HG03575 (cell line): ENCODE data around the gene NPR3.

ENCODE experiments used
- ATAC-seq: cut with Tn5 transposase; IDR thresholded peaks from one replicate; pipeline ENCODE4 v1.9.1; 2021; ENCODE audit not compliant: unreplicated experiment, insufficient number of reproducible peaks, low FRiP score; ENCODE audit errors: extremely low read depth

Gene NPR3

DNA sequence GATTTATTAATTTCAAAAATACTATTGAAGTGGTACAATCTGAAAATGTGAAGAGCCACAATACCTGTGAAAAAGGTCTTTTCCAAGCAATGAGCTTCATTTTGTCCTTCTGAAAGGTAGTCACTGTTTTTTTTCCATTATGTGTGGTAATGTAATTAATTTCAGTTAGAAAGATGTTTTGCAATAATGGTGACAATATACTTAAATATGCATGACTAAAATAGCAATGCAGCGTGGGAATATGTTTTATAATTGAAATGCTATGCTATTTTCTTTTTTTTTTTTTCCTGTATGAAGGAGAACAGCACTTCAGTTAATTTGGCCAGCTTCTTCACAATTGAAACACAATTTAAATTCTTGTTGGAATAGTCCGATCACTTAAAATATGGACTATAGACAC, 41.9 kb downstream of the NPR3 start:
- ATAC-seq, result no peak

DNA sequence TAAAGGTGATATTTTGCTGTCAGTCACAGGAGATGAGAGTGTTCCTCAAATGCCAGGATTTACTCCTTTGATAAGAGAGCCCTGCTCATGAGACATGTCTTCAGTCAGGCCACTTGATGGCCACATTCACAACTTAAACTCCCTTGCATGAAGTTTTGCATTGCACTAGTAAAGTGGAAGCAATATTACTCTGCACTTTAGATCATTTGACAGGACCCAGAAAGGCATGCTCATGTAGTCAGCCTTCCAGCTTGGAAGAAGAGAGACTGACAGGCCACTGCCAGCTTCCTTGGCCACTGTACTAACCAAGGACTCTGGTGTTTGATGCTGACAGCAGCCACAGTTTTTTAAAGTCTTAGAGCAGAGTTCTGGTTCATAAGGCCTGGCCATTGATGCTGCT, 42.6 kb downstream of the NPR3 start:
- no peak for ATAC-seq

DNA sequence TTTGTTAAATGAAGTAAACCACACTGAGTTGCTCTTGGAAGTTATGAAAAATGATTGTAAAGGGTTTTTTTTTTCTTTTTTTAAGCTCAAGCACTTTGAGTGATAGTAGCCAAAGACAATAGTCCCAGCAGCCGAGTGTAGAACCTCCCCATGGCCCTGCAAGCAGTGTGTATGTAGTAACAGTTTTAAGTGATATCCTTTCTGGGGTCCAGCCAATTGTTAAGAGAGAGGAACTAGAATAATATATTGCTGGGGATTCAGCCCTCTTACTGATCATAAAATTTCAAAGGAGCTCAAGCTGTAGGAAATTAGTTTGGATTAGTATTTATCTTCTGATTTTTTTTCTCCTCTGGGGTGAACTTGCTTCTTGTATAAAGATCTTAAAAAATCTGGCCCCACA, 43.2 kb downstream of the NPR3 start:
- ATAC-seq, result no peak

DNA sequence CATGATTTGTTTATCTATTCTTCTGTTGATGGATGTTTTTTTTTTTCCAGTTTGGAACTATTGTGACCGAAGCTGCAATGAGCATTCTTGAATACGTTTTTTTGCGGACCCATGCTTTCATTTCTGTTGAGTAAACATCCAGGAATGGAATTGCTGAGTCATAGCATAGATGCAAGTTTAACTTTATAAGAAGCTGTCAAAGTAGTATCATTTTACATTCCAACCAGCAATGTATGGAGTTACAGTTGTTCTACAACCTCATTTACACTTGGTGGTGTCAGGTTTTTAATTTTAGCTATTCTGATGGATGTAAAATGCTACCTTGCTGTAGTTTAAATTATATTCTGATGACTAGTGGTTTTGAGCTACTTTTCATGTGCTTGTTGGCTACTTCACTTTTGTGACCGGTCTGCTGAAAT, 49.0 kb downstream of the NPR3 start:
- ATAC-seq, result no peak

DNA sequence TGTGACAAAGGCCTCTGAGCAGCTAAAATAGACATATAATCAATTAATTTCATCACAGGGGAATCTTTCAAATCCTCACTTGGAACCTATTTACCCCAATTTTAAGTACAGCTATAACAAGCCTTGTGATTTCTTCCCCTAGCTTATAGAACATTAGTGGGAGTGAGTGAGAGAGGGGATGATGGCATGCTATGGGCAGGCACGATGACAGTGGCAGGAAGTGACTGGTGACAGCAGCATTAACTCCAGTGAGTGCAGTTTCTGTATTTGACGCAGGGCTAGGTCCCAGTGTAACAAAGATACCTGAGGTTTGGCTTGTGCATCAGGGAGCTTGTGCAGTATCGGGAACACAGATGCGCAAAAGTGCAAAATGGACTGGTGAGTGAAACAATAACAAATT, 54.1 kb downstream of the NPR3 start:
- ATAC-seq, result no peak

DNA sequence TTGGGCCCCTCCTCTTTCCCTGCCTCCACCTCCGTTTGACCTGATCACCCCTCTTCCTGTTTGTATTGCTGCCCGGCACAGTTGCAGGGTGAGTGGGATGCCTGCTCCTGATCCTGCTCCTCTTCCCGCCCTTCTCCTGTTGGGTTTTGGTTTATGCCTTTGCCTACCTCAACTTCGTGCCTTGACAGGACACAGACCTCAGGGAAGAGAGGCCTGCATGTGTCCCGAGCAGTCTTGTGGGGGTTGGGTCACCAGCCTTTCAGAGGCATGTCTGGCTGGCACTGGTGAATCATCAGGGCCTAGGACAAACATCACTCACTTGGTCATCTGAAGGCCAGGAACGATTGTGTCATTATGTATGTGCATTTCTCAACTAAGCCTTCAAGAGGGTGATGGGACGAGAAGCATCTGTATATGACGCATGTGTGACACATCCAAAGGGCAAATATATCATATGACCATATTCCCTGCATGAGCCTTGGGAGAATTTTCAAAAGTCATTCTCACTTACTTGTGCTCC, 56.9 kb downstream of the NPR3 start:
- no peak for ATAC-seq

DNA sequence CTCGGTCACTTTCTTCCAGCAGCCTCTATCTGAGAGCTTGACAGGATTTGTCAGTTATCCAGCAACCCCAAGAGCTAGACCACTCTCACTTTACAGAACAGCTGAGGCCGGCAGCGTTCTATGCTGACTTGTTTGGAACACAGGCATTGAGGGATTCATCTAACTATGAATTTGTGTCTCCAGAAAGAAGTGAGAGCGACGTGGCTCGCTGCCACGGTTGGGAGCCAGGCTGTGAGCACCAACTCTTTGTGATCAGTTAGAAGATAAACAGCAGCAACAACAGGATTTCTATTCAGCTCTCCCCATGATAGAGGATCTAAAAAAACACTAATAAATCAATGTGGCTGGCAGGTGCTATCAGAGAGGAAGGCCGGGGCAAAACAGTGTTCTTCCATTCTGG, 58.6 kb downstream of the NPR3 start:
- ATAC-seq, result no peak

DNA sequence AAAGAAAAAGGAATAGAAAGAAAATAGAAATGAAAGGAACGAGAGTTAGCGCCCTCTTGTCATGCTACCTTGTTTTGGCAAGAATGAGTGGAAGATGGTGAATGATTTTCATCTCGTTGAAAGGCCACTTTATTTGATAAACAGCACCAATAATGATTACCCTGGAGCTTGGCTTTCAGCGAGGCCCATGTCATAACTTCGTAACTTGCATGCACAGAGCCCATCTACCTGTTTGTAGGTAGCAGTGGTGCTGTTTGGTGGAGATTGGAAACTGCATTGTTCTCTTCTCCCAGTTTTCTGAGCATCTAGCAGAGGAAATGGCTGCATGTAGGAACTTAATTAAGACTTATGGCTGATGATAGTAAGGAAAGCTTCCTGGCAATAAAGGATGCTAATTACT, 59.3 kb downstream of the NPR3 start:
- ATAC-seq, result no peak

DNA sequence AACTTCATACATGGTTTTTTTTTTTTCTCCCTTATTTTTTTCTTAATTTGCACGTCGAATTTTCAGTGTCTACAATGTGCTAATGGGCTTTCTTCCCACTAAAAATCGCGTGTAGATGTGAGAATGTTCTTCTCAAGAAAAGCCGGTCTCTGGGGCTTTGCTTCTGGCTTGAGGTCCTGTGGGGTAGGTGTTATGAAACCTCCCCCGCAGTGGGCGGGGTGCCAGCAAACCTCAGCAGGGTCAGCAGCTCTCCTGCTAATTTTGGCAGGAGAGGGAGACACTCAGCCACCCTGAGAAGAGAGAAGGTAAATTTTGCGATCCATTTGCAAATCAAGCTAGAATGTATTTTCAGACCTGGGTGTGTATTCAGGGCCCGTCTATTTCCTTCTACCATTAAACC, 59.9 kb downstream of the NPR3 start:
- ATAC-seq, result no peak

DNA sequence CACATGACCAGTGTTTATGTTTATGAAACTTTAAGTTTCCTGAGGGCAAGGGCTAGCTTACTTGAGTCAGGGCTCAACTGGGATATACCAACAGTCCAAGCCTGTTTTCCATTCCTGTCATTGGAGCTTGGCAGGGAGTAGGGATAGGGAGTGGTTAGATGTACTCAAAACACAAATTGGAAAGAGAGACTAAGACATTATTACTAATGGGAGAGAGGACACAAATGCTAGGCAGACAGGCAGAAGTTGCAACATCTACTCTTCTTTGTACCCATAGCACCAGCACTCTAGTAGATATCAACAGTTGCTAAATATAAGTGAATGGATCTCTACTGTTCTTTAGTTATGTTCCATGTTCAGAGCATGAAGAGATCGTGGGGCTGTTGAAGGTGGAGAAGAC, 62.8 kb downstream of the NPR3 start:
- no peak for ATAC-seq

DNA sequence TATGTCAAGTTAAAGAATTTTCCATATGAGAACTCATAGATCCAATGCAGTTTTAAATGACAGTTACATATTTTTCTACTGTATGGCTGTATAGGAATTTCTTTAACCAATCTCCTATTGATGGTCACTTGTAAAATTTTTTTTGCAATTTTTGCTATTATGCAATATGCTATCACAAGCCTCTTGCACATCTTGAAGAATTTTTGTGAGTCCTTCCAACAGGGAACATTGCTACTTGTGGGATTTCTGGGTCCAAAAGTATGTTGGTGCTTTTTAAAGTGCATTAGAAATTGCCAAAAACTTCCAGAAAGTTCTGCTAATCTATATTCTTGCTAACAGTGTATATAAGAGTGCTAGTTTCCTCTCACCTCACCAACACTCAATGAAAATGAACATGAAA, 65.1 kb downstream of the NPR3 start:
- ATAC-seq, result no peak

DNA sequence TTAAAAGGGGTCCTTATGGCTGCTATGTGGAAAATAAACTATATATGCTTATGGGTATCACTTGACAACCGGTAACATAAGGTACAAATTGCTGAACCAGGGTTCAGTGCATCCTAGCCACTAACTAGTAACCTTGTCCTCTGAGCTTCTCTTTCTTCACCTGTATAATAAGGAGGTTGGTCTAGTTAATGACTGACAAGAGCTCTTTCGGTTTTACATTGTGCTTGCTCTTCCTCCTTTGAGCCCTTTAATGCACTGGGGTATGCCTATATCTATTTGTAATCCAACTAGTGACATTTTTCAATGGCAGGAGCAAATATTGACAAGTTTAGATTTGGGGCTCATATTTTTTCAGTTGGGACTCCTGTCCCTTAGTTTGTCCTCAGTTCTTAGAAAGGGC, 66.1 kb downstream of the NPR3 start:
- no peak for ATAC-seq

DNA sequence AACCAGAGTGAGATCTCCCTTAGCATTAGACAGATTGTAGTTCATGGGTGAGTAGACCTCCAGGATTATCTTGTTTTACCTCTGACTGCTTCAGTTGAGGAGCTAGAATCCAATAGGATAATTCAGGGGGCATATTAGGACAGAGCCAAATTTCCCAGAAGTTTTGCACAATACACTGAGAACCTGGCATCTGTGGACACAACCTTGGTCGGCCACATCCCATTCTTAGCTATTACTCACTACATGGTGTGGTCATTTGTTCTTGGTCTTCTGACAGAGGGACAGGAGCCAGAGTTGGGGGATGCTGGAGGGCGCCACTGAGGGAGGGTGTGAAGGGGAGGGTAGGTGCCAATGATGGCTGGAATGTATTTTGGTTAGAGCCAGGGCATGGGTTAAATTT, 66.6 kb downstream of the NPR3 start:
- ATAC-seq, result no peak

DNA sequence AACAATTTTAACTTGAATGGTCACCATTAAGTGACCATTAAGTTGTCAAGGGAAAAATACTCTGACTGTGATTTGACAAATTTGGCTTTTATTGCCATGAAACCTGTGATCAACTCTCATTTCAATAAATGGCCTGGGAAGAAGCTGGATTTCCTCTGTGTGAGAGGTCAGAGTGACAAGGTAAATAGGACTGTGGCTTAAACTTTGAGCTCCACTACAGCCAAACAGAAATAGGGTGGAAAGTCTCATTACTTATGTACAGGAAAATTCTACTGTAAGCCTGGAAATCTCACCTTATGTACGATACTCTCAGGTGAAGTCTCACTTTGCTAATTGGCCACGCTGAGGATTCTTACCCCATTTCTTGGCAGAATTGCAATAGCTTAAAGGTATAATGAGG, 67.3 kb downstream of the NPR3 start:
- no peak for ATAC-seq

DNA sequence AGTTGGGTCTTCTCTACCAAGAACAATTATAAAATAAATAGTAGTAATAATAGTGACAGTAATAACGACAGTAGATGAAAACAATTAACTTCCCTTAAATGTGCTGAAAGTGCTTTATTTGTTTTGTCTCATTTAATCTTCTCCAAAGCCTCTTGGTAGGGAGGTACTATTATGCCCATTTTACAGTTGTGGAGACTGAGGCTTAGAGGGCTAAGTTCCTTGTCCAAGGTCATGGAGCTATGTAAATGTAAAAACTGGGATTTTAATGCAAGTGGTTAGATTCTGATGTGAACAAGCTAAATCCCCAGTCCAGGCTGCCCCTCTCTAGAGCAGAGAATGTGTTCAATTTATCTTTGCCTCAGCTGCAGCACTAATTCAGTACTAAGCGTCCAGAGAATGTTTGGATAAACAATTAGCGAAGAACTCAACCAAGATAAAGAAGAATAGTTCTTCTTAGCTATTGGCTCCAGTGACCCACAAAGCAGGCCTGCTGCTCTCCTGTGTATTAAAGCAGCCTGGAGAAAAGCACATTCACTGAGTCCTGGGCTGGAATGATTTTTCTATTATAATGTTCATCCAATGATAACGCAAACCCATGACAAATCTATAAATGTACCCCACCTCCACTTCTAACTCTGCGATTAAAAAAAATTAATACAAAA, 68.8 kb downstream of the NPR3 start:
- ATAC-seq, result no peak

DNA sequence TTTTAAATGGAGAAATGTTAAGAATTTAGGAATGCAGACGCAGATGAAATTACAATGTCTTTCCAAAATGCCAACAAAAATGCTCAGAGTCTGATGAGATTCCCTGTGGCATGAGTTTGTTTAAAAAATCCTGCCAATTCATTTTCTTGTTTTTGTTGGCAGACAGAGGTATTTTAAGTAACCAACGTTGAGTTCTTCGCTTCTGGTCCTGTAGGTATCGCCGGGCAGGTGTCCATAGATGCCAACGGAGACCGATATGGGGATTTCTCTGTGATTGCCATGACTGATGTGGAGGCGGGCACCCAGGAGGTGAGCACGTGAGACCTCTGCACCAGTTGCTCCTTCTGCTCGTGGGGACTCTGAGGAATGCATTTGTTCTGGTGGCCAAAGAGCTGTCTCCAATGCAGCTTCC, 69.4 kb downstream of the NPR3 start:
- no peak for ATAC-seq

DNA sequence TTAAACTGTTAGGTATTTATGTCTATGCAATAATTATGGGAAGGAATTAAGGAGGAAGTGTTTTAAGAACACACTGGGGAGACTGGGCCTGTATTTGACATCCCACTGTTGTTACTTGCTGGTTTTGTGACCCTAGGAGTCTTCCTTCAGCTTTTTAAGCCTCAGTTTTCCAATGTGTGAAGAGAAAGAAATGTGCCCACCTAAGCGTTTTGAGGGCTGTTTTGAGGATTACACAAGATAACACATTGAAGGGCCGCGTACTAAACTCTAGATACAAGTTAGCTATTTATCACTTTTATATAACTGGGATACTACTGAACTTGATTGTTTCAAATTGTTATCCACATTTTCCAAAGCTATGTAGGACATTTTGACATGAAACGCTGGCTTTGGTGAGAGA, 72.5 kb downstream of the NPR3 start:
- no peak for ATAC-seq

DNA sequence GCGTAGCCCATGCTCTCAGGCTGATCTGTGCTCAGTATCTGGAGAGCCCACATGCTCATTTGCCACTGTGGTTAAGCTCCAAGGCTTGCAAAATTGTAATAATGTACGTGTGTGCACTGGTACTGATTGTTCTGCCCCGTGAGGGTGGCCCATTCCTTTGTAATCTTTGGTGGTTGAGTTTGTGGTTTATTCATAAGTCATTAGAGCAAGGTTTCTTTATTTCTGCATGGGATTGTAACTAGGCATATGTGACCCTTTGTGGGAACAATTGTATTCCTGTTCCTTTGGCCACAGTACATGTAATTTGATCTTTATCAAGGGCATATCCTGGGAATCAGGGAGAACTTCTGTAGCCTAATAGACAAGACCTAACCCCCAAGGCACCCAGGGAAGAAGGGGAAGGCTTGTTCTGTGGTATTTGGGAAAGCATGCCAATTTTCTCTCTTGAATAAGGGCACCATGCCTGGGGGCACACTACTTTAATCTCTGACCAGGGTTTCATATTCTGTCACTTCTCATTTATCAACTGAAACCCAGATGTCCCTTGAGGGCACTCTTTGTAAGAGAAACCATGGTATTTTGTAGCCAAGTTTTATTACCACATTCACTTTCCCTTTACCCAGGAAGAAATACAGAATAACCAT, 74.6 kb downstream of the NPR3 start:
- ATAC-seq, result no peak

DNA sequence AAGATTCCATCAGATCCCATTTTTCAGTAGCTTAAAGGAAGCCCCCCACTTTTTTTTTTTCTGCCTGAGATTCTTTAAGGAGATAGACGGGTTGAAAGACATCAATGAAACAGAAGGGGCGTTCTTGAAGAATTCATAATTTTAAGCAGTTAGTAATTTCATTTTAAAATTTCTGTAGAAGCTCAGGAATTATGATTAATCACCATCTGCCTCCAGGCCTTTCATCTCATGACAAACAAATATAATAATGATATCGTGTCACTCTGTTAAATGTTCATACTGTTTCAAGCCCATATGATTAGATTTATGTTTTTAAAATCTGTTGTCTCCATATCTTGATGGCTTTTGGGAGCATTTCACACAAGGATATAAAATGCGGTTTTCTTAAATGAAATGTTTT, 75.2 kb downstream of the NPR3 start:
- ATAC-seq, result no peak

DNA sequence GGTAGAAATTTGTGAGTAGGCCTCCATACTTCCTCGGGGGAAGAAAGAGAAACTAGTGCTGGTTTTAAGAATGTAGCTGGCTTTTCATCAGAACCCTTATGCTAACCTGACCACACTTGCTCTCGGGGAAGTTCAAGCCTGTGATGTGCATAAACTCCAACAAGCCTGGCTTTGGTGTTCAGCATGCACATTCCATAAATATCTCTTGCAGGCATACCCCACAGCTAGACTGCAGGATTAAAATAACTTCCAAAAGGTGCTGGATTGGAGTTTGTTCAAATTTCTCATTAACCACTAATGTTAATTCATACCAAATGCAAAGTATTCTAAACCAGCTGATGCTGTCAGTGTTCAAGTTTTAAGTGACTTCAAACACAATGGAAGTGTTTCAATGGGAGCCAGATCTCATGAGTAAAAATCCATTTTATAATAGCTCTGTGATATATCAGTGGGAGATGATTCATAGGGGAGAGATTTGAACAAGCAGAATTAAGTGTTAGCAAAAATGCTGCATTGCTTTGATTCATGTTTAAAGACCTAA, 79.4 kb downstream of the NPR3 start:
- no peak for ATAC-seq
